AG09319 (cell line): Measurements from ENCODE around the gene NOL3.

Source experiments
- DNase-seq: peaks from one replicate; pipeline ENCODE4 v3.0.0-alpha.2; 2010; ENCODE audit warnings: low read depth; ENCODE audit errors: extremely low read depth
- TF ChIP-seq, protein P1 (sequence below): IDR thresholded peaks from 2 replicates; pipeline ENCODE4 v1.5.1; 2011; ENCODE audit warnings: low read depth, mild to moderate bottlenecking, inconsistent platforms, low read length, moderate library complexity

Gene NOL3

DNA sequence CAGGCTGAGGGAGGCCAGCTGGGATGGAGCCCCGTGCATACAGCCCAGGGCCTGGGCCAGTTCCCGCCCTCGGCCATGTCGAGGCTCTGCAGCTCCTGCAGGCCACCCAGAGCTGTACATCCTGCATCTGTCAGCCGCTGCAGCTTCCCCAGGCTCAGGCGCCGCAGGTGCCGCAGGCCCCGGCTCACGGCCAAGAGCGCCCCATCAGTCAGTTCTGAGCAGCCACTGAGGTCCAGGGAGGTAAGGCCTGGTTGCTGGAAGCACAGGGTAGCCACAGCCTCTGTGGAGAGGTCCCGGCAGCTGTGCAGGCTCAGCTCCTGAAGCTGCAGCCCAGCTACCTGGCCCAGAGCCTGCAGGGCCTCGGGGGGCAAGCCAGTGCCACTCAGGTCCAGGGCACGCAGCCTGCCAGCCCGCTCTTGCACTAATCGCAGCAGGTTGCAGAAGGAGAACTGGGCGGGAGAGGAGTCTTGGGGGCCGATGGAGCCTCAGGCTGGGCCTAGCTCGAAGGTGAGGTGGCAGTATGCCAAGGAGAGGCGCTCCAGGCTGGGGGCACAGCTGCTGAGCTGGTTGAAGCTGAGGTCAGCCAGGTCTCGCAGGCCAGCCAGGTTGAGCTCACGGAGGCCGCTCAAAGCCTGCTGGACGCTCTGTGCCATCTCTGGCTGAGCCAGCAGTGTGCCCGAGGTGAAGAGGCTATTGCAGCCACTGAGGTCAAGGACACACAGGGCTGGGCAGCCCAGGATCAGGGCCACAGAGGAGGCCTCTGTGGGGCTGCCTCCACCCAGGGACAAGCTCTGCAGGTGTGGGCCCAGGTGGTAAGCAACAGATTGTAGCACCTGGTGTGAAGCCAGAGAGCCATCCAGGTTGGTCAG is 40.0 kb downstream of the NOL3 start:
- TF ChIP-seq, protein P1, sequence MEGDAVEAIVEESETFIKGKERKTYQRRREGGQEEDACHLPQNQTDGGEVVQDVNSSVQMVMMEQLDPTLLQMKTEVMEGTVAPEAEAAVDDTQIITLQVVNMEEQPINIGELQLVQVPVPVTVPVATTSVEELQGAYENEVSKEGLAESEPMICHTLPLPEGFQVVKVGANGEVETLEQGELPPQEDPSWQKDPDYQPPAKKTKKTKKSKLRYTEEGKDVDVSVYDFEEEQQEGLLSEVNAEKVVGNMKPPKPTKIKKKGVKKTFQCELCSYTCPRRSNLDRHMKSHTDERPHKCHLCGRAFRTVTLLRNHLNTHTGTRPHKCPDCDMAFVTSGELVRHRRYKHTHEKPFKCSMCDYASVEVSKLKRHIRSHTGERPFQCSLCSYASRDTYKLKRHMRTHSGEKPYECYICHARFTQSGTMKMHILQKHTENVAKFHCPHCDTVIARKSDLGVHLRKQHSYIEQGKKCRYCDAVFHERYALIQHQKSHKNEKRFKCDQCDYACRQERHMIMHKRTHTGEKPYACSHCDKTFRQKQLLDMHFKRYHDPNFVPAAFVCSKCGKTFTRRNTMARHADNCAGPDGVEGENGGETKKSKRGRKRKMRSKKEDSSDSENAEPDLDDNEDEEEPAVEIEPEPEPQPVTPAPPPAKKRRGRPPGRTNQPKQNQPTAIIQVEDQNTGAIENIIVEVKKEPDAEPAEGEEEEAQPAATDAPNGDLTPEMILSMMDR: no peak
- no peak for DNase-seq

DNA sequence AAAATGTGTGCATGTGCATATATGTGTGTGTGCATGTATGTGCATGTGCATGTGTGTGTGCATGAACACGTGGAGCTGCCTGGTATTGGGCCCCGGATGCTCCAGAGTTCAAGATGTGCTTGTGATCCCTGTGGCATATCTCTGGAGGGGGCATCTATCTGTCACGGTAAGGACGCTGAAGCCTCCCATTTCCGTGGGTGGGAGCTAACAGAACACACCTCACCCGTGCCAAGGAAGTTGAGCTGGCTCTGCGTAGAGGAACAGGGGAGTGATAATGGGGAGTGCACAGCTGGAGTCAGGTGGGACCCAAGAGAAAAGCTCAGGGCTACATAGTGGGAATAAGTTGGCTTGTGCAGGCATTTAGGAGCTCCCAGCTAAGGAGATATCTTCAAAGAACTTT is 41.3 kb downstream of the NOL3 start:
- TF ChIP-seq, protein P1: no peak
- no peak for DNase-seq

DNA sequence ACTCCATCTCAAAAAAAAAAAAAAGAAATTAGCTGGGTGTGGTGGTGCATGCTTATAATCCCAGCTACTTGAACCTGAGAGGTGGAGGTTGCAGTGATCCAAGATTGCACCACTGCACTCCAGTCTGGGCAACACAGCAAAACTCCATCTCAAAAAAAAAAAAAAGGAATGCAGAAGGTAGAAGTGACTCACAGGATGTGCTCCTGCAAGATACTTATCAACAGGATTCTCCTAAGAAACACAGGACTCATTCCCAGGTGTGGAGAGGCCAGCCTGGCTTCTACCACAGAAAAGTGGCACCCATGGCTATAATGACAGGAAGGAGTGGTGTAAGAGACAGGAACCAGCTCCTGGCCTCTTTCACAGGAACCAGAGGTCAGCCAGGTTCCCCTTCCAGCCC is 42.4 kb downstream of the NOL3 start:
- no peak for DNase-seq
- TF ChIP-seq, protein P1: no peak

GRCh38 chr16:67213197-67214019 is 43.1 kb downstream of the NOL3 start:
- no peak for DNase-seq
- TF ChIP-seq, protein P1: no peak

- TF ChIP-seq, protein P1: no peak
- no peak for DNase-seq
Observed at GRCh38 chr16:67215706-67216105, 45.4 kb downstream of the NOL3 start.

GRCh38 chr16:67216612-67217490 is 46.5 kb downstream of the NOL3 start:
- TF ChIP-seq, protein P1: no peak
- DNase-seq: no peak
